HG02642 (cell line): ENCODE measurements around the gene HEPHL1.

Experiments
- ATAC-seq: cut with Tn5 transposase; IDR thresholded peaks from one replicate; pipeline ENCODE4 v1.9.1; 2021; ENCODE audit warnings: mild to moderate bottlenecking; ENCODE audit not compliant: unreplicated experiment, poor library complexity

HEPHL1 gene

DNA sequence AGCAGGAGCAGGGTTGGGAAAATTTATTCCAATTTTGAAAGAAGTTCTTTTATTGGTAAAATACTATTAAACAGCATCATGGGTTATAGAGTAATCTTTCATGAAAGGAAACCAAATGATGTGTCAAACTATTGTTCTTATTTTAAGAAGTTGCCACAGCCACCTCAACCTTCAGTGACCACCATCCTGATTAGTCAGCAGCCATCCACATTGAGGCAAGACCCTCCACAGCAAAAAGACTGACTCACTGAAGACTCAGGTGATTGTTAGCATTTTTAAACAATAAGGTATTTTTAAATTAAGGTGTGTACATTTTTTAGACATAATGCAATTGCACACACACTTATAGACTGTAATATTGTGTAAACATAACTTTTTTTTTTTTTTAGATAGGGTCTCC is 3.7 kb upstream of the HEPHL1 start:
- no peak for ATAC-seq

GRCh38 chr11:94018721-94019120 is 2.4 kb upstream of the HEPHL1 start:
- ATAC-seq = no peak

GRCh38 chr11:94023856-94024255 is 2.7 kb downstream of the HEPHL1 start:
- ATAC-seq = no peak

DNA sequence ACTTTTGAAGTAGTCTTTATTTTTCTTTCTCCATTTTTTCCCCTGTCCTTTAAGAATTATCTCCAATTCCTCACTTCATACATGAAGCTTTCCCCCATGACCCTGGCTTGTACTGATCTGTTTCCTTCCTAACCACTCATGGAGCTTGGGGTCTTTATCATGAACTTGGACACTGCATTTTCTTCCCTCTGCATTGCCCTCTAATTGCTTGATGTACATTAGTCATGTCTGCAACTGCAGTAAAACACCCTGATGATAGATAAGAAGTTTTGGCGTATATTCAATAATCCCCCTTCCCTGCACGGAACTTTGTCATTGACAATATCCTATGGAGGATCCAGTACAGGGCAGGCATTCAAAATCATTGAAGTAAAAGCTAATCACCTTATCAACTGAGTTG is 3.4 kb downstream of the HEPHL1 start:
- no peak for ATAC-seq

- no peak for ATAC-seq
Measured at GRCh38 chr11:94025690-94026394, 4.7 kb downstream of the HEPHL1 start.

DNA sequence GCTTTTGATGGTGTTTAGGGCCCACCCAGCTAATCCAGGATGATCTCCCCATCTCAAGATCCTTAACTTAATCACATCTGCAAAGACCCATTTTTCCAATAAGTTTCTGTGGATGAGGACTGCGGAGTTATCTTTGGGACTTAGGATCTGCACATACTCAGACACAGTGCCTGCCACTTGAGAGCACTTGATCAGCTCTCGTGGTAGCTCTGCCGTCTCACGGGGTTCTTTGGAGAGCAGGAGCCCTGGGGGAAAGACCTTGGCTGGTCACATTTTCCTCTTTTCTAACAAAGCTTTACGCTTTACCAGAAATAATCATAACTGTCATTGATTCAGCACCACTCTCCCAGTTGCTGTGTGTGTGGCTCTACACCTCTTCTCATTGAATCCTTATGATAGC is 6.1 kb downstream of the HEPHL1 start:
- no peak for ATAC-seq

DNA sequence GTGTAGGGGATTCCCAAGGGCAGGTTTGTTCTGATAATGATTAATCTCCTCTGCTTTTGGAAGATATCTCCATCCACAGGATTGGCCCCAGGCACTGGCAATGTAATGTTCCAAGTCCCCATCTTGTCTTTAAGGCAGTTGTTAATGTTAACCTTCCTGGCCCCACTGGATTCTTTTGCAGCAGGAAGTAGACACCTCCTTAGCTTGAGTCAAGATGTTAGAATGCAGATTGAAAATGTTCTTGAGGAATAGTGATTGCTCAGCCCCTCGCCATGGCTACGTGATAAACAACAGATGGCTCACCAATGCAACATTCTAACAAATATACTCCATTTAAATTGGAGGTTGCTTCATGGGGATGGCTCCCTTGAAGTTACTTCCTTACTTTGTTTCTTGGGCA is 7.3 kb downstream of the HEPHL1 start:
- no peak for ATAC-seq

GRCh38 chr11:94030059-94030458 is 8.9 kb downstream of the HEPHL1 start:
- ATAC-seq = no peak

GRCh38 chr11:94031625-94032024 is 10.5 kb downstream of the HEPHL1 start:
- ATAC-seq = no peak

GRCh38 chr11:94032066-94032465 is 10.9 kb downstream of the HEPHL1 start:
- ATAC-seq = no peak

DNA sequence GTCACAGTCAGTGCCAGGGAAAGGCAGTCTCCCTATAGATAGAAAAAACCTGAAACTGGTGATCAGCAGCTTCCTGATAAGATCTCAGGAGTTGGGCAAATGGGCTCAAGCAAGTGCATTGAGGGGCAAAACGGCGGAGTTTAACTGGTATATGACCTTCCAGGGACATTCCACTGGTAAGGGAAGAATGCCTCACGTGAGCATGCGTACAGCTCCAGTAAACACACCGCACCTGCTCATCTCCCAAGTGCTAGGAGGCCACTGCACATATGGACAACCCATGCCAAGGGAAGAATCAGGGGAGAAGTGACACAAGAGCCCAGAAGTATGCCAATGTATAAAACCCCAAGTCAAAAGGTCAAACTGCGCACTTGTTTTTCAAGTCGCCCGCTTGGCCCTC is 11.6 kb downstream of the HEPHL1 start:
- no peak for ATAC-seq

GRCh38 chr11:94034207-94034606 is 13.1 kb downstream of the HEPHL1 start:
- no peak for ATAC-seq

GRCh38 chr11:94036096-94036495 is 14.9 kb downstream of the HEPHL1 start:
- no peak for ATAC-seq

DNA sequence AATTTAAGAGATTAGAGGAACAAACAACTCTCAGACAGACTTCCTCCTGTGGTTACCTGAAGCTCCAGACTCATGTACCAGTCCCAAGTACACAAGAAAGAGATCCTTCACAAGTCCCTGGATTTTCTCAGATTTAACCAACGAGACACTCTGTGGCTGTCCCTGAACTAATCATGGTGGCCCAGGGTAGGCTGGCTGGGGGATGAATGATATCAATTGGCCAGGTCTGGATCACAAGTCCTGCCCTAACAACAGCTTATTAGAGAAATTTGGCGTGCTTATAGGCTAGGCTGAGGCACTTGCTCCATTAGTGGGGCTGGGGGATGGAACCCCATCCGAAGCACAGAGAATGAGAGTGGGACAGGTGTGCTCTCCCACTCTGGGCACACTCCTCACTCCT is 22.1 kb downstream of the HEPHL1 start:
- no peak for ATAC-seq

- no peak for ATAC-seq
Measured at GRCh38 chr11:94046796-94047195, 25.6 kb downstream of the HEPHL1 start.

DNA sequence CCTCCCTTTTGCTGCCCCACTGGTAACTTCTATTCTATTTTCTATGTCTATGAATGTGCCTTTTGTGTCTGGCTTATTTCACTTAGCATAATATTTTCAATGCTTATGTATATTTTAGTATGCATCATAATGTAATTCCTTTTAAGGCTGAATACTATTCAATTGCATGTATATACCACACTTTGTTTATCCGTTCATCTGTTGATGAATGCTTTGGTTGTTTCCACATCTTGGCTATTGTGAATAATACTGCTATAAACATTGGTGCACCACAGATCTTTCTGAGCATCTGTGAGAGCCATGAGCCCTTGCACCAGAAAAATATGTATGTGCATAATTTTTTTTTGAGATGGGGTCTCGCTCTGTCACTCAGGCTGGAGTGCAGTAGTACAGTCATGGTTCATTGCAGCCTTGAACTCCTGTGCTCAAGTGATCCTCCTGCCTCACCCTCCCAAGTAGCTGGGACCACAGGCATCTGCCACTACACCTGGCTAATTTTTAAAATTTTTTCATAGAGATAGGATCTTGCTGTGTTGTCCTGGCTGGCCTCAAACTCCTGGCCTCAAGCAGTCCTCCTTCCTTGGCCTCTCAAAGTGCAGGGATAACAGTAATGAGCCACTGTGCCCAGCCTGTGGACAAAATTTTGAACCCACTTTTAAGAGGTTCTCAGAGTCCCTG is 27.0 kb downstream of the HEPHL1 start:
- no peak for ATAC-seq

DNA sequence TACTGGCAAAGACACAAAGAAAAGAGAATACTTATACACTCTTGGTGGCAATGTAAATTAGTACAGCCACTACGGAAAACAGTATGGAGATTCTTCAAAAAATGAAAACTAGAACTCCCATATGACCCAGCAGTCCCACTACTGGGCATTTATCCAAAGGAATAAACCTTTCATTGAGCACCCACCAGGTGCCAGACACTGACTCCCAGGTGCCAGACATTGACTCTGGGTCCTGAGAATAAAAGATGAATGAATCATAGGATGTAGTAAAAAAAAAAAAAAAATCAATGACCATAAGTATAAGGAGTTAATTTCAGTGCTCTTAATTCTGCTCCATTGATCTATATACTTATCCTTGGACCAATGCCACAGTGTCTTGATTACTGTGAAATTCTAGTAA is 28.2 kb downstream of the HEPHL1 start:
- ATAC-seq = no peak

GRCh38 chr11:94058630-94059029 is 37.5 kb downstream of the HEPHL1 start:
- ATAC-seq = no peak

GRCh38 chr11:94059065-94059464 is 37.9 kb downstream of the HEPHL1 start:
- ATAC-seq = no peak

GRCh38 chr11:94060401-94060800 is 39.2 kb downstream of the HEPHL1 start:
- ATAC-seq = no peak

- no peak for ATAC-seq
Measured at GRCh38 chr11:94062360-94062759, 41.2 kb downstream of the HEPHL1 start.

DNA sequence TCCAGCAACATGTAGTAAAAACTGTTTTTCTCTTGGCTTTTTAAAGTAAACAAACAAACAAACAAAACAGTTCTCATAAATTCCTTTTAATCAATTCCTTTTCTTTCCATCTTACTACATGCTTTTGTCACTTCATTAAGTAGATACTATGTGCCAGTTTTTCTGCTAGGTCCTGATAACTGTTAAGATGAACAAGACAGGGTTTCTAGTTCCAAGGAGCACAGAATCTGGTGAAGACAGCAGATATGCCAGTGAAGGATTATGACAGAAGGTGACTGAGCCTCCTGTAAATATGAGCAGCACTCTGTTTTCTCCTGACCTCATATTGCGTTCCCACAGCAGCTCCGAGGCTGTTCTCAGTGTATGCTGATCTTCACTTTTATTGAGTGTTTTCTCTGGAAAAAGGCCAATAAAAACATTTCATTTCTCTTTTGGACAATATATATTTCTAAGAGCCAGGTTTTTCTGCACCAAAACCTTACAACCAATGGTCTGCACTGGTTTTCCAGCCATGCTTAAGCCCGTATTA is 45.8 kb downstream of the HEPHL1 start:
- ATAC-seq = no peak
